Muscle of leg (tissue), 16 donors: ENCODE results near the gene CELA3A. TPM values are rescaled to one million over a fixed set of nuclear protein-coding genes. Genes with fewer than 3 reads are reported as not detected.

Source experiments
- DNase-seq: peaks from one replicate; pipeline ENCODE4 v3.0.0; 2013
- H3K27ac ChIP-seq: one replicate; pipeline ENCODE4 v1.5.1; 2013; ENCODE audit warnings: mild to moderate bottlenecking, low read length, control low read depth
- H3K27me3 ChIP-seq: one replicate; pipeline ENCODE4 v1.6.1; 2013; ENCODE audit warnings: low read length; ENCODE audit not compliant: control insufficient read depth, insufficient read depth
- H3K36me3 ChIP-seq: one replicate; pipeline ENCODE4 v1.6.1; 2013; ENCODE audit warnings: low read length; ENCODE audit not compliant: control insufficient read depth, insufficient read depth
- H3K4me1 ChIP-seq: one replicate; pipeline ENCODE4 v1.6.1; 2013; ENCODE audit warnings: low read length; ENCODE audit not compliant: control insufficient read depth, insufficient read depth
- H3K4me3 ChIP-seq: one replicate; pipeline ENCODE4 v1.5.1; 2013; ENCODE audit warnings: low read length, control low read depth
- H3K9me3 ChIP-seq: replicated peaks from 2 replicates; pipeline ENCODE4 v1.6.1; 2013; ENCODE audit warnings: low read depth, low read length; ENCODE audit not compliant: control insufficient read depth
- WGBS: methylation state at CpG from one replicate; pipeline ENCODE4 v1.1.5; 2013; ENCODE audit warnings: missing lambda C conversion rate; ENCODE audit not compliant: insufficient coverage; 5-methylcytosine and 5-hydroxymethylcytosine counted together
- long read RNA-seq, 11 donors: transcript quantifications; one replicate each; lab custom pipeline, GENCODE V29; 2026
- polyA plus RNA-seq, 8 donors: library from polyadenylated mRNA; unstranded; fragments of 120-200 nt; gene quantifications; one replicate each; pipeline versions ENCODE4 v1.2.1 to v1.2.3, GENCODE V29; 2013; ENCODE audit warnings: inconsistent platforms in 1 of 8, low replicate concordance in 1 of 8; ENCODE audit not compliant: insufficient read length in 8 of 8, insufficient read depth in 1 of 8
- total RNA-seq: library from RNA; stranded (reverse); fragments of 120-200 nt; gene quantifications from one replicate; pipeline ENCODE4 v1.2.4, GENCODE V29; 2013

CELA3A gene
- not detected for total RNA-seq
- 1 to 10 TPM in 1 of 8 donors, under 1 TPM in 3, not detected in 4; 0.21 to 1.2 (median 0.79) TPM for polyA plus RNA-seq
- long read RNA-seq, donor 1, partial matches to known transcripts: 0 of 1 reads
- long read RNA-seq, donor 1, other reads (novel, unspliced or antisense): 0 of 1 reads
- long read RNA-seq, donor 2: 0 reads
- long read RNA-seq, donor 3: 0 reads
- long read RNA-seq, donor 4: 0 reads
- long read RNA-seq, donor 5: 0 reads
- long read RNA-seq, donor 6: 0 reads
- long read RNA-seq, donor 7, partial matches to known transcripts: 0 of 1 reads
- long read RNA-seq, donor 7, other reads (novel, unspliced or antisense): 0 of 1 reads
- long read RNA-seq, donor 8: 0 reads
- long read RNA-seq, donor 9: 0 reads
- long read RNA-seq, donor 10: 0 reads
- long read RNA-seq, donor 11: 0 reads

DNA sequence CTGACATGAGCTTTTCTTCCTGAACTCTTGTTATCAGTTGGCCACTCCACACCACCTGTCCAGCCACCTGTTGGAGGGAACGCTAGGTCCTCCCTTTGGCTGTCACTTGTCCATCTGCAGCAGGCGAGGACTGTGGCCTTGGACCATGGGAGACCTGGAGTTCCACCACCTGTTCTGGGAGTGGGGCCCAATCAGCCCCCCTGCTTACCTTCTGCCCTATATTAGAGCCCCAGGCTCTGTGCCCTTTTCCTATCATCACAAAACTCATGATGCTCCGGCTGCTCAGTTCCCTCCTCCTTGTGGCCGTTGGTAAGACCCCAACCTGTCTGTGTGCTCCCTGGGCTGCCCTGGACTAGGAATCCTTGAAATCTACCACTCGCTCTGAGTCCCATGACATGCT, at the start of gene CELA3A:
TSS of gene CELA3A (plus strand) at position 249 of the 400 bp plus-strand sequence. CDS start at position 267, 18 bp downstream.
- Histone ChIP-seq H3K27ac (no peak within 1 kb of the TSS), H3K27me3 (no peaks in the 10 kb centered on the region), H3K4me3 (no peak within 1 kb of the TSS), H3K4me1 (no peaks in the 10 kb centered on the region), H3K9me3 (no peaks in the 10 kb centered on the region), H3K36me3 (no peaks in the 10 kb centered on the region)
- 83% methylated on average over 5 of the region's 5 CpGs for WGBS
- DNase-seq: no peak

GRCh38 chr1:21952786-21953520, 48.5 kb upstream of the CELA3A start:
- Histone ChIP-seq H3K4me1 (peaks cover 61% of the 10 kb centered on the region), H3K4me3 (no peak overlapping the region), H3K9me3 (no peaks in the 10 kb centered on the region), H3K36me3 (no peaks in the 10 kb centered on the region), H3K27ac (peak overlapping the region; percentile 66), H3K27me3 (no peaks in the 10 kb centered on the region)
- WGBS: 54% methylated on average over 2 of the region's 6 CpGs
- peak; percentile 62 for DNase-seq

- Histone ChIP-seq H3K27ac (peak overlapping the region; percentile 81), H3K4me1 (peaks cover 64% of the 10 kb centered on the region), H3K36me3 (no peaks in the 10 kb centered on the region), H3K4me3 (no peak overlapping the region), H3K9me3 (no peaks in the 10 kb centered on the region), H3K27me3 (no peaks in the 10 kb centered on the region)
- WGBS: 40% methylated on average over 13 of the region's 16 CpGs
- DNase-seq: peak; percentile 78
These were observed 46.4 kb upstream of the CELA3A start for GRCh38 chr1:21955058-21955457.

GRCh38 chr1:21955501-21956281, 45.8 kb upstream of the CELA3A start:
- 0% methylated on average over 1 of the region's 9 CpGs for WGBS
- H3K9me3 ChIP-seq: no peaks in the 10 kb centered on the region
- H3K27ac ChIP-seq: peak overlapping the region; percentile 81
- peaks cover 62% of the 10 kb centered on the region for H3K4me1 ChIP-seq
- no peak overlapping the region for H3K4me3 ChIP-seq
- H3K27me3 ChIP-seq: no peaks in the 10 kb centered on the region
- no peaks in the 10 kb centered on the region for H3K36me3 ChIP-seq
- DNase-seq: peak; percentile 70

DNA sequence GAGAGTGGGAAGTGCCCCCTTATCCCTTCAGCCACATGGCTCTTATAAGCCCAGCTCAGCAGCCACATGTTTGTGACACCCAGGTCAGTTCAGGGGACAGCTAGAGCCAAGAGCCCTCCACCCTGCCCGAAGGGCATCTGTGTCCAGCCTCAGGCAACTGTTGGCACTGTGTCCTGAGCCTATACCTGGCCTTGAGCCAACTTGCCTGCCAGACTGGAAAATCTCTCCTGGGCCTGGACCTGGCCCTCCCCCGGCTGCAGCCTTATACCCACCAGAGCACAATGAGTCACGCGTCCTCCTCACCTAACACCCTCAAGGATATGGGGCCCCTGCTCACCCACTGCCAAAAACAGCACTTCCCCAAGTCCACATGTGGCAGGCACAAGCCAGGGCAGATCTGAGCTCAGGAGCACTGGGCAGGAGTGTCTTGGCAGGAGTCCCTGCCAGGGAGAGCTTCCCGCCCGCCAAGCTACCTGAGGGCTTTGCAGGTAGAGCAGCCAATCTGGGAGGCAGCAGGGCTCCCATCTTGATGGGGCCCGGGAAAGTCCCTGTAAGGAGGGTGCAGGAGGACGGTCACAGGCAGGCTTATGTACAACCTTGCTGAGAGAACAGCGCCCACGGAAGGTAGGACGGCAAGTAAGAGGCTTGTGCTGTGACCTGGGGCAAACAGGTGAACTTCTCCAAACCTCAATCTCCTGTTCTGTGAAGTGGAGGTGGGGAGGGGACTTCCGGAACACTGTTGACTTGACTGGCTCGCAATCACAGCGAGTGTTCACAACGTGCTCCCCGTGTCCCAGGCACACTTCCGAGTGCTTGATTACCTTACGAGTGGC, 44.5 kb upstream of the CELA3A start:
- WGBS: 80% methylated on average over 10 of the region's 18 CpGs
- no peak for DNase-seq
- Histone ChIP-seq H3K36me3 (no peaks in the 10 kb centered on the region), H3K4me3 (no peak overlapping the region), H3K27ac (no peak overlapping the region), H3K27me3 (no peaks in the 10 kb centered on the region), H3K4me1 (peaks cover 51% of the 10 kb centered on the region), H3K9me3 (no peaks in the 10 kb centered on the region)

DNA sequence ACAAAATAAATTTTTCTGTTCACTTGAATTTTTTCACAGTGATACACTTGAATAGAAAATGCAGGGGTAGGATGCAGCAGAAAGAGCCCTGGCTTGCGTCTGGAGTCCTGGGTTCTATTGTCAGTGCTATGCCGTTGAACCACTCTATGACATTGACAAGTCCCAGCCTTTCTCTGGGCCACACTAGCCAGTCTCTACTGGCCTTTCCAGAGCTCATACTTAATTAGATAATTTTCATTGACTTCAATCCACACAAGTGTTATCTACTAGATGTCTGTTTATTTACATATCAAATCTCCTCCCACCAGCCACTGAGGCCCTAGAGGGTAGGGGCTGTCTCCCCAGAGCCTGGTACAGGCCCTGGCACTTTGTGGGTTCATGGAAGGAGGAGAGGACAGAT, 40.1 kb upstream of the CELA3A start:
- Histone ChIP-seq H3K4me3 (no peak overlapping the region), H3K27me3 (no peaks in the 10 kb centered on the region), H3K36me3 (no peaks in the 10 kb centered on the region), H3K9me3 (no peaks in the 10 kb centered on the region), H3K27ac (peak overlapping the region; percentile 13), H3K4me1 (peaks cover 22% of the 10 kb centered on the region)
- WGBS: 44% methylated on average over 2 of the region's 2 CpGs
- DNase-seq: no peak

DNA sequence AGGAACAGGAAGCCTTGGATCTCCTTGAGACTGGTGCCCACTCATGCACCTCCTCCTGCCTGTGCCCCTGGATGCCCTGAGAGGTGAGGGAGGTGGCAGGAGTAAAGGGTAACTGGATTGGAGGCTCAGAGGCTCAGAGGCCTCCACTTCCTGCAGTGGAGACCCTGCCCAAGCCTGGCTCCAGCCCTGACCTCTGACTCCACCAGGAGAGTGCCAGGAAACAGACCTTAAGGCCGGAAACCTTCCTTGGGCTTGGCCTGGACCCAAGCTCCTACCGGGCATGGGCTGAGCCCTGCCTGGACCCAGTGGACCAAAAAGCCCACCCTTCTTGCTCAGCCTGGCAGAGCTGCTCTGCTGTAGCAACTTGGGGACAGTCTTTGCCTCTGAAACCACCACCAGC, 39.7 kb upstream of the CELA3A start:
- Histone ChIP-seq H3K27me3 (no peaks in the 10 kb centered on the region), H3K4me3 (no peak overlapping the region), H3K4me1 (peaks cover 18% of the 10 kb centered on the region), H3K27ac (peak overlapping the region; percentile 13), H3K36me3 (no peaks in the 10 kb centered on the region), H3K9me3 (no peaks in the 10 kb centered on the region)
- 67% methylated on average over 2 of the region's 2 CpGs for WGBS
- DNase-seq: no peak

GRCh38 chr1:21963477-21964217, 37.8 kb upstream of the CELA3A start:
- no peaks in the 10 kb centered on the region for H3K36me3 ChIP-seq
- 66% methylated on average over 6 of the region's 11 CpGs for WGBS
- no peaks in the 10 kb centered on the region for H3K9me3 ChIP-seq
- no peak overlapping the region for H3K4me3 ChIP-seq
- peak; percentile 76 for DNase-seq
- H3K27ac ChIP-seq: no peak overlapping the region
- H3K27me3 ChIP-seq: no peaks in the 10 kb centered on the region
- peaks cover 7% of the 10 kb centered on the region for H3K4me1 ChIP-seq
